ENCODE results near the gene MMEL1. TPM values are rescaled to one million over a fixed set of nuclear protein-coding genes. Genes with fewer than 3 reads are reported as not detected.
"Not testable (repeated sequence)": the region's sequence is repeated elsewhere in the genome, so short reads cannot be mapped to it uniquely, and the experiment has no call there.

The MMEL1 gene
- total RNA-seq, 1 donor from 2014 or later: 2.0 TPM

- intact Hi-C loops (cut with micrococcal nuclease): no loop called here
Observed at GRCh38 chr1:2575801-2576663, 56.8 kb downstream of the MMEL1 start.

DNA sequence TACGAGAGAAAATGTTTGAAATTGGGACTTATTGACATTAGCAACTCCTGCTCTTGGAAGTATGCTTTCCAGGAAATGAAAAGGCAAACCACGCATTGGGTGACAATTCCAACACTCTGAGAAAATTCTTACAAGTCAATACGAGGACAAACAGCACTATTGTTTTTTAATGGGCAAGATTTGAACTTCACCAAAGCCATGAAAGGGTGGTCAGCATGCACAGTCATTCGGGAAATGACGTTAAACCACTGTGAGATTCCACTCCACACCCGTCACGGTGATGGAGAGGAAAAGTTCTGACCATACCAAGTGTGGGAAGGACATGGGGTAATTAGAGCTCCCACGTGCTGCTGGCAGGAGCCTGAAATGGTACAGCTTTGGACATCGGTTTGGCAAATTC, 58.5 kb downstream of the MMEL1 start:
- intact Hi-C loops (cut with micrococcal nuclease): no loop called here

- intact Hi-C loops (cut with micrococcal nuclease): no loop called here
Observed at GRCh38 chr1:2573250-2573920, 59.4 kb downstream of the MMEL1 start.

DNA sequence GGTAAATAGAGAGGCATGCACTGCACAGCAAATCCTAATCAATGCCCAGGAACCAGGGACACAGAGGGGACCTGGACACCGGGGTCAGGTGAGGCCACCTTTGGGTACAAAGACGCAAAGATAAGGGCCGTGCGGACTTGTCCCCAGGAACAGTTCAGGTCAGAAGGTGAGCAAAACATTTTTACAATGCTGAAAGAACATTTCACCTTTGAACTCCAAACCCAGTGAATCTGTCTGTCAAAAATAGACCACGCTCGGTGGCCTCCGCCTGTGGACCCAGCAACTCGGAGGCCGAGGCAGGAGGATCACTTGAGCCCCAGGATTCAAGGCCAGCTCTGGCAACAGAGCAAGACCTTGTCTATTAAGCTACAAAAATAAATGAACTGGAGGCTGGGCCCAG, 61.5 kb downstream of the MMEL1 start:
- intact Hi-C loops (cut with micrococcal nuclease): no loop called here

GRCh38 chr1:2570332-2570731, 62.5 kb downstream of the MMEL1 start:
- intact Hi-C loops (cut with micrococcal nuclease): no loop called here

GRCh38 chr1:2569703-2570102, 63.1 kb downstream of the MMEL1 start:
- intact Hi-C loops (cut with micrococcal nuclease): not testable (repeated sequence)

DNA sequence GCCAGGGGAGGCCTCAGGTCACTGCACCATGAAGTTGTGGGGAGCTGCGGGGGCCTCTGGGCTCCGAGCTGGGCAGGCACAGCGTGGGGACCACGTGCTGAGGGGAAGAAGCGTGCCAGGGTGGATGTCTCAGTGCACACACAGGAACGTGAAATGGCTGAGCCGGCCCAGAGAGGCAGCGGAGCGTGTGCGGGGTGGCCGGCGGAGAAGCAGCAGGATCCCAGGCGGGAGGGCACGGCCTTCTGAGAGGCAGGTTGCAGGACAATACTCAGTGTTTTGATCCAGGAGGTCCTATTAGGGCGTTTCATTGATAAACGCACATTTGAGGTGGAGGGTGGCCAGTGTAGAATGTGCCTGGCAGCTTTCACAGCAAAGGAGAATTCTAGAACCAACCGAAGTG, 63.8 kb downstream of the MMEL1 start:
- intact Hi-C loops (cut with micrococcal nuclease): no loop called here

DNA sequence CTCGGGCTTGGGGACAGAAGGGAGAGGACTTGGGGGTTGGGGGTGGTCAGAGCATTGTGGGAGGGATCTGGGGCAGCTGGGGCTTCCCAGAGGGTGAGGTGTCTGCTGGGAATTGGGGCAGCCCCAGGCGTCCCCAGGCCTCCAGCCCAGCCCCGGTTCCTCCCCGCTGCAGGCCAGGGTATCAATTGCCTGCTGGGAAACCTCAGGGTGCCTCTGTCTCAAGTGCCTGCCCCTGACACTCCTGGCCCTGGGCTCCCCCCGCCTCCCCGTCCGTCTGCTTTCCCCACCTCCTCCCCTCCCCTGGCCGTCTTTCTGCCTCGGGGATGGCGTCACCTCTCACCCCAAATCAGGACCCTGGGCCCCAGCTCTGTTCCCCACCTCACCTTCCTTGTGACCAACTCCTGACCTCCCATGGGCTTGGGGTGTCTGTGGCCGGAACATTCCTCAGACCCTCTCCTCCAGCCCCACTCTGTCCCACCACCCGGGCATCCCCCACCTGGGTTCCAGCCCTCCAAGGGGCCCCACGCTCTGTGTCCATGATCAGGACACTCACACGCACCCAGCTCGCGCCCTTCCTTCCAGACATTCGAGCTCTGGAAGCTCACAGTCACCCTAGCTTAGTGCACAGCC, 64.5 kb downstream of the MMEL1 start:
- intact Hi-C loops (cut with micrococcal nuclease): not testable (repeated sequence)

GRCh38 chr1:2567083-2567679, 65.6 kb downstream of the MMEL1 start:
- intact Hi-C loops (cut with micrococcal nuclease): no loop called here

DNA sequence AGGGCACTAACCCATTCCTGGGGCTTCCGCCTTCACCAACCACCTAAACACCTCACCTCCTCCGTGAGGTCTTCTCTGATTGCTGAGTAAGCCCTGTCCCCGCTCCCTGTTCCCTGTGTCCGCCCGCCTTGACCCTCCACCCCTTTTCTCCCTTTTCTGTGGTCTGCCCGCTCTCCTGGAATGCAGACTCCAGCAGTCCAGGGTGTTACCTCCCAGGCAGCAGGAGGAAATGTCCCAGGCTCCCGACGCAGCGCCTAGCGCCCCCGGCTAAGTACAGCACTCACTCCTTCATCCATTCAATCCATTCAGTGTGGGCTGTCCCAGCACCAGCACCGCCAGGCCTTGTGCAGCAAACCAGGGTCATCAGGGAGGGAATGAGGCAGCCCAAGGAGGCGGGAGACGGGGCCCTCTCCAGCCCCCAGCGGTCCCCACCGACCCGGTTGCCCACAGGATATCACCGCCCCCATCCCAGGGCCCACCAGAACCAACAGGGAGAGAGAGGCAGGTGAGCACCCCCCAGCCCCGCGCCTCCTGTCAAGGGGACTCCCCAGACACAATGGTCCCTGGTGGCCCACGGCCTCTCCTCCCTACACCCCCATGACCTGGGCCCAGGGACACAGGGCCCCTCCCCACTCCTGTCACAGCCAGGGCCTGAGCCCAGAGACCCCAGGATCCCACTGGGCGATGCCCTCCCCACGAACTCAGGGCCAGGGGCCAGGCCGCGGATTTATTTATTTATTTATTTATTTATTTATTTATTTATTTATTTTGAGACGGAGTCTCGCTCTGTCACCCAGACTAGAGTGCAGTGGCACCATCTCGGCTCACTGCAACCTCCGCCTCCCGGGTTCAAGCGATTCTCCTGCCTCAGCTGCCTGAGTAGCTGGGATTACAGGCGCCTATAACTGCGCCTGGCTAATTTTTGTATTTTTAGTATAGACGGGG, 66.4 kb downstream of the MMEL1 start:
- intact Hi-C loops (cut with micrococcal nuclease): no loop called here

- intact Hi-C loops (cut with micrococcal nuclease): no loop called here
Observed at GRCh38 chr1:2564815-2565374, 67.9 kb downstream of the MMEL1 start.

DNA sequence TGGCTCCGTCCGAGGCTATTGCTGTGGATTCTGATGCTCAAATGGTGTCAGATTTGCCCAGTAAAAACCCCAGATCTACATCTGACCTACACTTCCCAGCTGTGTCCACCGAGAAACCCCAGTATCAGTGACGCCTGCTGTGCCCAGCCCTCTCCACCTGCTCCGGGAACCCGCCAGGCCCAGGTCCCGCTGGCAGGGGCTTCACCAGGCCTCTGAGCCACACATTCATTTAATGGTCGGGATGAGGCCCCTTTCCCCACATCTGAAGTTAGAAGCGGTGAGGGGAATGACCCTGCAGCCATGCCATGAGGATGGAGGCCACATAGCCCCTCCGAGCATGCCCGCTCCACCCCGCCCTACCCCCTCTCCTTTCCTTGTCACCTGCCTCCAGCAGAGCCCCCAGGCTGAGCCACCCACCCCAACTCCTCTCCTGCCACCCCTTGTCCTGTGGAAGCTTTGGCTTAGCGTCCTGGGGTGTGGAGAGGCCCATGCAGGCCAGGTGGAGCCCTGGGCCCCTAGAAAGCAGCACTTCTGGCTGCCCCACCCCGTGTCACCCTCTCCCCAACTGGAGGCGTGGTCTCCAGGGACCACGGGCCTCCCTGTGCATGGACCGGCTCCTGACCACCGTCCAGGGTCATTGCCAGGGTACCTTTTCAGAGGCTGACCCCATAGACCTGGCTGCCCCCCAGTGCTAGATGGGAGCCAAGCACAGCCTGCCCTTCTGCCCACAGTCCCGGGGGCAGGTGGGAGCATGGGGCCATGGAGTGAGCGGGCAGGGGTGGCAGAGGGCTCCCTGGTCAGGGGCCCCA, 68.6 kb downstream of the MMEL1 start:
- intact Hi-C loops (cut with micrococcal nuclease): no loop called here

GRCh38 chr1:2563205-2563604, 69.6 kb downstream of the MMEL1 start:
- intact Hi-C loops (cut with micrococcal nuclease): no loop called here

DNA sequence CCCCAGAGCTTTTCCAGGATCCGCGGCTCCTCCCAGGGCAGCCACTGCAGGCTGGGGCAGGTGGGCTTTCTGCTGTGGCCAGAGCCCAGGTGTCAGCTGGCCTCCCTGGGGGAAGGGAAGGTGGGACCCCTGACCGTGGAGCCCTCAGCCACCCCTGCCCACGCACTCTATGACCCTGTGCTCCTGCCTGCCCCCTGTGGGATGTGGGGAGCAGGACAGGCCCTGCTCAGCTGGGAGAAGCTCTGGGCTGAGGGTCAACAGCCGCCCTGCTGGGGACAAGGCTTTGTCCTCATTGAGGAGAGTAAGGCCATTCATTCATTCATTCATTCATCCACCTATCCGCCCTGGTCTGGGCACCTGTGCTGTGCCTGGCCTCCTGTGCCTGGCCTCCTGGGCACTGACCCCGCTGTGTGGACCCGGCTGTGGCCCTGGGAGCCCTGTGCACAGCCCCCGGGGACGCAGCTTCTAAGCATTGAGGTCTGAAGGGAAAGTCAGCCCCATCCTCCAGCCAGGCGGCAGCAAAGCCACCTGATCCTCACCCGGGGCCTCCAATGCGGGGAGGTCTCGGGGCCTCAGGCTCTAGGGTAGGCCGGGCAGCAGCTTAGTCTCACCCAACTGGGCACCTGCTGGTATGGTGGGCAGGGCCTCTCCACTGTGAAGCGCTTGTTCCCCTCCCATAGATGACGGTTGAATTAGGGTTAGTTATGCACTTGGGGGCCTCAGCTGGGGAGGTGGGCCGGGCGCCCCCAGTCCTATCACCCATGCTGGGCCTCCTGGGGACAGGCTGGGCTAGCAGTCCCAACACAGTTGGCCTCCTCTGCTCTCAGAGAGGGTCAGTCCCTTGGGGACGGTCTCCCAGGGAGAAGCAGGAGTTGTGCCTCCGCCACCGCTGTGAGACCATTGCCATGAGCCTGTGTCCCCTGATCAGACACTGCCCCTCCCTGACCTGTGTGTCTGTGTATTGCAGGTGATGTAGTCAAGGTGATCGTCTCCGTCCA, 70.6 kb downstream of the MMEL1 start:
- intact Hi-C loops (cut with micrococcal nuclease): no loop called here

GRCh38 chr1:2561446-2561845, 71.4 kb downstream of the MMEL1 start:
- intact Hi-C loops (cut with micrococcal nuclease): no loop called here

- intact Hi-C loops (cut with micrococcal nuclease): no loop called here
Observed at GRCh38 chr1:2560299-2561073, 72.3 kb downstream of the MMEL1 start.

DNA sequence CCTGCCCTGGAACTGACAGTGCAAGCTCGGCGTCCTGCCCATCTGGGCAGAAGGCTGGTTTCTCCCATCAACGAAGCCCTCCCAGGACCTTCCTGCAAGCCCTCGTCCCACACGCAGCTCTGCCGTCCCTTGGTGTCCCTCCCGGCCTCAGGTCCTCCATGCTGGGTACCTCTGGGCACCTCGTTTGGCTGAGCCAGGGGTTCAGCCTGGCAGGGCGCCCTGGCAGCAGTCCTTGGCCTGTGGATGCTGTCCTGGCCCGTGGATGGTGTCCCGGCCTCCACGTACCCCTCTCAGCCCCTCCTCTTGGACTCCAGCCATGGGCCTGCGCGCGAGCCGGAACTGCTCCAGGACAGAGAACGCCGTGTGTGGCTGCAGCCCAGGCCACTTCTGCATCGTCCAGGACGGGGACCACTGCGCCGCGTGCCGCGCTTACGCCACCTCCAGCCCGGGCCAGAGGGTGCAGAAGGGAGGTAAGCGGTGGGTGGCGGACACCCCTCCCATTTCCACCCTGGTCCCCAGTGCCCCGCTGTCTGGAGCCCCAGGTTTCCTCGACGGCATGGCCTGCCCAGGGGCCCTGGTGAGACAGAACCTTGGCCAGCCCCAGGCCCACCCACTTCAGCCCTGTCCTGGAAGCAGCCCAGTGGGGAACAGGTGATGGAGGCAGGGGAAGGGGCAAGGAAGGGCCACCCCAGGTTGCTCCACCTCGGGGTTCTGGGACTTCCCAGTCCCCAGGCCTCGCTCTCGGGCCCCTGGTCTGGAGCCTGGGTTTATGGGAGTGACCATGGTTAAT, 73.1 kb downstream of the MMEL1 start:
- intact Hi-C loops (cut with micrococcal nuclease): no loop called here
